Measurements from ENCODE around the gene CAMSAP3.

DNA sequence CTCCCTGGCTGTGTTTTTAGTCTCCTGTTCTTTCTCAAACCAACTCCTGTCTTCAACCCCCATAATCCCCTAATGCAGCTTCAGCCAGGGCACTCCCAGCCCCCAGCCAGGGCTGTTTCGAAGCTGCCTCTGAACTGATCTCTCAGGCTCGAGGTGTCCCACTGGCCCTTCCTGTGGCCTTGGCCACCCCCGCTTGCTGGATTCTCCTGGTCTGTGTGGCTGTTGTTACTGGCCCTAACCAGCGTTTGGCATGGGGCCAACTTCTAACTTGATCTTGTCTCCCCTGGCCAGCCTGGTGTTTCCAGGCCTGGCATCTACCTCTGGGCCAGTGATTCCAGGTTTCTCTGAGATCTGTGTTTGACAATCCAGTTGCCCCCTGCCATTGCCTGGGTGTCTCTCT, 22.7 kb downstream of the CAMSAP3 start:
- TF ChIP-seq, protein P1, sequence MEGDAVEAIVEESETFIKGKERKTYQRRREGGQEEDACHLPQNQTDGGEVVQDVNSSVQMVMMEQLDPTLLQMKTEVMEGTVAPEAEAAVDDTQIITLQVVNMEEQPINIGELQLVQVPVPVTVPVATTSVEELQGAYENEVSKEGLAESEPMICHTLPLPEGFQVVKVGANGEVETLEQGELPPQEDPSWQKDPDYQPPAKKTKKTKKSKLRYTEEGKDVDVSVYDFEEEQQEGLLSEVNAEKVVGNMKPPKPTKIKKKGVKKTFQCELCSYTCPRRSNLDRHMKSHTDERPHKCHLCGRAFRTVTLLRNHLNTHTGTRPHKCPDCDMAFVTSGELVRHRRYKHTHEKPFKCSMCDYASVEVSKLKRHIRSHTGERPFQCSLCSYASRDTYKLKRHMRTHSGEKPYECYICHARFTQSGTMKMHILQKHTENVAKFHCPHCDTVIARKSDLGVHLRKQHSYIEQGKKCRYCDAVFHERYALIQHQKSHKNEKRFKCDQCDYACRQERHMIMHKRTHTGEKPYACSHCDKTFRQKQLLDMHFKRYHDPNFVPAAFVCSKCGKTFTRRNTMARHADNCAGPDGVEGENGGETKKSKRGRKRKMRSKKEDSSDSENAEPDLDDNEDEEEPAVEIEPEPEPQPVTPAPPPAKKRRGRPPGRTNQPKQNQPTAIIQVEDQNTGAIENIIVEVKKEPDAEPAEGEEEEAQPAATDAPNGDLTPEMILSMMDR (conservative IDR thresholded peaks at IDR 0.05; ENCODE audit: low read depth, low read length), result no peak
- TF ChIP-seq EZH2 (IDR thresholded peaks at IDR 0.05; ENCODE audit: low read length, unreplicated experiment), result no peak
